ENCODE measurements around the gene ZNF865.

The ZNF865 gene

GRCh38 chr19:55650126-55650557 is 44.7 kb downstream of the ZNF865 start:
- no peaks in the 10 kb centered on the region for H3K27me3 ChIP-seq (replicated peaks; ENCODE audit: control insufficient read depth, insufficient read depth, low read length)

GRCh38 chr19:55650602-55651230 is 45.3 kb downstream of the ZNF865 start:
- H3K4me3 ChIP-seq (ENCODE audit: low read length): no peak overlapping the region
- peaks cover 4% of the 10 kb centered on the region for H3K36me3 ChIP-seq (ENCODE audit: control insufficient read depth, insufficient read depth, low read length, severe bottlenecking)
- H3K9me3 ChIP-seq (ENCODE audit: control insufficient read depth, low read length): no peaks in the 10 kb centered on the region
- no peak for DNase-seq (ENCODE audit: low read depth)
- no peaks in the 10 kb centered on the region for H3K27me3 ChIP-seq (replicated peaks; ENCODE audit: control insufficient read depth, insufficient read depth, low read length)
- no peak overlapping the region for H3K9ac ChIP-seq (ENCODE audit: low read length)
- H3K4me1 ChIP-seq (ENCODE audit: control insufficient read depth, insufficient read depth, low read length): peaks cover 19% of the 10 kb centered on the region

More at GRCh38 chr19:55650126-55650557, 44.7 kb downstream of the ZNF865 start:
- Histone ChIP-seq H3K4me1 (ENCODE audit: control insufficient read depth, insufficient read depth, low read length) (peaks cover 19% of the 10 kb centered on the region), H3K9ac (ENCODE audit: low read length) (no peak overlapping the region), H3K36me3 (ENCODE audit: control insufficient read depth, insufficient read depth, low read length, severe bottlenecking) (peaks cover 10% of the 10 kb centered on the region), H3K4me3 (ENCODE audit: low read length) (no peak overlapping the region), H3K9me3 (ENCODE audit: control insufficient read depth, low read length) (no peaks in the 10 kb centered on the region)
- no peak for DNase-seq (ENCODE audit: low read depth)

DNA sequence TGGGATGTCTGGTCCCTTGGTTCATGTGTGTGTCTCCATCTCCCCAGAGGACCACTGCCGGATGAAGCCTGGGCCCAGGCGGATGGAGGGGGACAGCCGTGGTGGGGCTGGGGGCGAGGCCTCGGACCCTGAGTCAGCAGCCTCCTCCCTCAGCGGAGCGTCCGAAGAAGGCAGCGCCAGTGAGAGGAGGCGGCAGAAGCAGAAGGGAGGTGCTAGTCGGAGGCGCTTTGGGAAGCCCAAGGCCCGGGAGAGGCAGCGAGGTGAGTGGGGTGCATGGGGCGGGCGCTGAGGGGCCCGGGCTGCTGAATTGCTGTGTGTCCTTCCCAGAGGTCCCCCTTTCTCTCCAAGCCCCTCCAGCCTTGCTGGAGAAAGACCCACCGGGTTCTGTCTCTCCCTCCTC is 45.8 kb downstream of the ZNF865 start:
- Histone ChIP-seq H3K9me3 (ENCODE audit: control insufficient read depth, low read length) (no peaks in the 10 kb centered on the region), H3K4me3 (ENCODE audit: low read length) (no peak overlapping the region), H3K36me3 (ENCODE audit: control insufficient read depth, insufficient read depth, low read length, severe bottlenecking) (peaks cover 4% of the 10 kb centered on the region), H3K4me1 (ENCODE audit: control insufficient read depth, insufficient read depth, low read length) (peaks cover 24% of the 10 kb centered on the region), H3K9ac (ENCODE audit: low read length) (no peak overlapping the region), H3K27me3 (replicated peaks; ENCODE audit: control insufficient read depth, insufficient read depth, low read length) (no peaks in the 10 kb centered on the region)
- no peak for DNase-seq (ENCODE audit: low read depth)

DNA sequence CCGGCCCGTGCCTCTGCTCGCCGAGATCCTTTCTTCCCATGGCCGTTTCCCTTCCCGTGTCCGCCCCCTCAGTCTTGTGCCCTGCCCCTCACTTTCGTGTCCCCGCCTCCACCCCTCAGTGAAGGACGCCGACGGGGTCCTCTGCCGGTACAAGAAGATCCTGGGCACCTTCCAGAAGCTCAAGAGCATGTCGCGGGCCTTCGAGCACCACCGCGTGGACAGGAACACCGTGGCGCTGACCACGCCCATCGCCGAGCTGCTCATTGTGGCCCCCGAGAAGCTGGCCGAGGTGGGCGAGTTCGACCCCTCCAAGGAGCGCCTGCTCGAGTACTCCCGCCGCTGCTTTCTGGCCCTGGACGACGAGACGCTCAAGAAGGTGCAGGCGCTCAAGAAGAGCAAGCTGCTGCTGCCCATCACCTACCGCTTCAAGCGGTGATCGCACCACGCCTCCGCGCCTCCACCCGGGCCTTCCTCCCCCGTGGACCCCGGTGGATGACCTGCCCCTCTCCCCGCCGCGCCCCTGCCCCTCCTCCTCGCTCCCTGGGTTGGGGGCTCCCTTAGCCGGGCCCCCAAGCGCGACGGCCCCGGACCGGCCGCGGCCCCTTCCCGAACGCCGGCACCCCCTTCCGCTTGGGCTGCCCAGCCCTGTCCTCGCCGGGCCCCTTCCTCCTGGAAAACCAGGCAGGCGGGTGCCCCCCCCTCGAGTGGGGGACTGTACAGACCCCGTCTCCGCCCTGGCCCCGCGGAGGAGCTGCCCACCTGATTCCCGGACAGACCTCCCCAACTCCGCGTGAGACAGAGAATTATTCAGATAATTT is 47.1 kb downstream of the ZNF865 start:
- Histone ChIP-seq H3K4me3 (ENCODE audit: low read length) (no peak overlapping the region), H3K9ac (ENCODE audit: low read length) (no peak overlapping the region), H3K9me3 (ENCODE audit: control insufficient read depth, low read length) (no peaks in the 10 kb centered on the region), H3K4me1 (ENCODE audit: control insufficient read depth, insufficient read depth, low read length) (peaks cover 31% of the 10 kb centered on the region), H3K27me3 (replicated peaks; ENCODE audit: control insufficient read depth, insufficient read depth, low read length) (no peaks in the 10 kb centered on the region), H3K36me3 (ENCODE audit: control insufficient read depth, insufficient read depth, low read length, severe bottlenecking) (peaks cover 4% of the 10 kb centered on the region)
- DNase-seq (ENCODE audit: low read depth): no peak

GRCh38 chr19:55653651-55654322 is 48.3 kb downstream of the ZNF865 start:
- Histone ChIP-seq H3K9me3 (ENCODE audit: control insufficient read depth, low read length) (no peaks in the 10 kb centered on the region), H3K4me3 (ENCODE audit: low read length) (peak overlapping the region; percentile 94), H3K9ac (ENCODE audit: low read length) (peak overlapping the region; percentile 100), H3K36me3 (ENCODE audit: control insufficient read depth, insufficient read depth, low read length, severe bottlenecking) (peaks cover 4% of the 10 kb centered on the region), H3K27me3 (replicated peaks; ENCODE audit: control insufficient read depth, insufficient read depth, low read length) (no peaks in the 10 kb centered on the region), H3K4me1 (ENCODE audit: control insufficient read depth, insufficient read depth, low read length) (peaks cover 37% of the 10 kb centered on the region)
- DNase-seq (ENCODE audit: low read depth): peak; percentile 99

GRCh38 chr19:55654323-55654867 is 48.9 kb downstream of the ZNF865 start:
- H3K4me1 ChIP-seq (ENCODE audit: control insufficient read depth, insufficient read depth, low read length): peaks cover 34% of the 10 kb centered on the region
- H3K36me3 ChIP-seq (ENCODE audit: control insufficient read depth, insufficient read depth, low read length, severe bottlenecking): peaks cover 4% of the 10 kb centered on the region

GRCh38 chr19:55654868-55655647 is 49.6 kb downstream of the ZNF865 start, which contains the start of gene U2AF2:
TSS of gene U2AF2 (plus strand) at chr19:55655035. CDS start at chr19:55655105, 70 bp downstream.
- Histone ChIP-seq H3K36me3 (ENCODE audit: control insufficient read depth, insufficient read depth, low read length, severe bottlenecking) (peaks cover 4% of the 10 kb centered on the region), H3K9ac (ENCODE audit: low read length) (peak within 1 kb of the TSS; percentile 100), H3K4me1 (ENCODE audit: control insufficient read depth, insufficient read depth, low read length) (peaks cover 33% of the 10 kb centered on the region), H3K27me3 (replicated peaks; ENCODE audit: control insufficient read depth, insufficient read depth, low read length) (no peaks in the 10 kb centered on the region), H3K9me3 (ENCODE audit: control insufficient read depth, low read length) (no peaks in the 10 kb centered on the region), H3K4me3 (ENCODE audit: low read length) (peak within 1 kb of the TSS; percentile 94)
- peak; percentile 98 for DNase-seq (ENCODE audit: low read depth)

More at GRCh38 chr19:55654323-55654867, 48.9 kb downstream of the ZNF865 start:
- Histone ChIP-seq H3K4me3 (ENCODE audit: low read length) (peak overlapping the region; percentile 94), H3K9me3 (ENCODE audit: control insufficient read depth, low read length) (no peaks in the 10 kb centered on the region), H3K27me3 (replicated peaks; ENCODE audit: control insufficient read depth, insufficient read depth, low read length) (no peaks in the 10 kb centered on the region), H3K9ac (ENCODE audit: low read length) (peak overlapping the region; percentile 100)
- peak; percentile 100 for DNase-seq (ENCODE audit: low read depth)

DNA sequence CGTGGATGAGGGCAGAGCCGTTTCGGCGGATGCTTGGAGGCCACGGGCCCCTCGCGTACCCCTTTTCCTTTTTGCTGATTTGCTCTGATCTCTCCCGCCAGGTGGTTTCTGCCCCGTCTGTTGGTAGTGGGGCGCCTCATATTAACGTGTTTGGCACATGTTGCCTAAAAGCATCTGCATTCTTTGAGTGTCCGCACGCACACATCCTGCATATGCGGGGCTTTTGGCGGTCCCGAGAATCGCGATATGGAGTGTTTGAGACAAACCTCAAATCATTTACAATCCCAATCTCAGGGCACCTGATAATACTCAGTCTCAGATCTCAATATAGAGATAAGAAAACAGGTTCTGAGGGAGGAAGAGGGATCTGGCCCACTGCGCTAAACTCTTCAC is 50.2 kb downstream of the ZNF865 start:
- H3K4me1 ChIP-seq (ENCODE audit: control insufficient read depth, insufficient read depth, low read length): peaks cover 33% of the 10 kb centered on the region
- H3K4me3 ChIP-seq (ENCODE audit: low read length): peak overlapping the region; percentile 89
- DNase-seq (ENCODE audit: low read depth): no peak
- peaks cover 9% of the 10 kb centered on the region for H3K36me3 ChIP-seq (ENCODE audit: control insufficient read depth, insufficient read depth, low read length, severe bottlenecking)
- H3K27me3 ChIP-seq (replicated peaks; ENCODE audit: control insufficient read depth, insufficient read depth, low read length): no peaks in the 10 kb centered on the region
- peak overlapping the region; percentile 100 for H3K9ac ChIP-seq (ENCODE audit: low read length)
- no peaks in the 10 kb centered on the region for H3K9me3 ChIP-seq (ENCODE audit: control insufficient read depth, low read length)

DNA sequence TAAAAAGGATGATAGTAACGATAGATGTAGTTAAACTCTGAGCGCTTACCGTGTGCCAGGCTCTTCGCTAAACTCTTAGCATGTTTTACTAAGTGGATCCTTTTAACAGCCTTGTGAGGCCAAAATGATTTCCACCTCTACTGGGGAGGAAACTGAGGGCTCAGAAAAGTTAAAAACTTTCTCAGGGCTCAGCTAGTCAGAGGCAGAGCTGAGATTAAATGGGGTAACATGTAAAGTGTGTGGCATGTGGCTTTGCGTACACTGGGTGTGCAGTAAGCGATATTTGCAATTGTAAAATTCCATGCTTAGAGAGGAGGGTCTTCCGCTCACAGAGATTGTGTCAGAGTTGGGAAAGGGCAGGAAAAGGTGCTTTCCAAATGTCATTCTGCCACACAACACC is 51.1 kb downstream of the ZNF865 start:
- Histone ChIP-seq H3K4me1 (ENCODE audit: control insufficient read depth, insufficient read depth, low read length) (peaks cover 33% of the 10 kb centered on the region), H3K27me3 (replicated peaks; ENCODE audit: control insufficient read depth, insufficient read depth, low read length) (no peaks in the 10 kb centered on the region), H3K9ac (ENCODE audit: low read length) (peak overlapping the region; percentile 100), H3K4me3 (ENCODE audit: low read length) (peak overlapping the region; percentile 89), H3K36me3 (ENCODE audit: control insufficient read depth, insufficient read depth, low read length, severe bottlenecking) (peaks cover 19% of the 10 kb centered on the region), H3K9me3 (ENCODE audit: control insufficient read depth, low read length) (no peaks in the 10 kb centered on the region)
- no peak for DNase-seq (ENCODE audit: low read depth)

DNA sequence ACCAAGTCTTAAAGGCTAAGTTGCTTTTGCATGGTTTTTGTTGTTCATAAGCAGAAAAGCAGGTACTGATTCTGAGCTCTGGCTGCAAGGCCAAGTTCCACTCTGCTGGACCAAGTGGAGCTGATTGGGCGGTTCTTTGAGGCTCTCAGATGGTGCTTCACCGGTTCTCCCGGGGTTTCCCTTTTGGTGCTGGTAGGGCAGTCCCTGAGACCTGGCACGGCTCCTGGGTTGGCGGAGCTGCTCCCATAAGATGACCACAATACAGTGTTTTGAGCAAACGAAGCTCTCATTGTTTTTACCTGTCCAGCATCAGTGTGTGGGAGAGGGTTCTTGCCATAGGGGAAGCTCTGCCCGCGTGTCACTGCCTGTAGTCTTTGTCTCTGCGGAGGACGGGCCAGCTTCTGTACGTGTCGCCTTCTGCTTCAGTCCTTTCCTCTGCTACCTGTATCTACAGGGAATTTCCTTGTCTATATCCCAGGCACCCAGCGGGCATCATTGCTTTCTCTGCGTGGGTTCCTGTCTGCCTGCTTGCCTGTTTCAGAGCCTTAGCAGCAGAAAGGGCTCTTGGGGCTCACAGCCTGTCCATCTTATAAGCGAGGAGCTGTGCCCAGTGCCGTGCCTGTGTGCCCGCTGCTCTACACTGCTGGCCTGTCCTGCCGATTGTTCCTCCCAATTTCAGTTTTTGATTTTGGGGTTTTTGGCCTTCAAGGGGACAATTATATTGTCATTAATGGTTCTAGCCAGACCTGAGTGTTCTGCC is 51.7 kb downstream of the ZNF865 start:
- no peaks in the 10 kb centered on the region for H3K27me3 ChIP-seq (replicated peaks; ENCODE audit: control insufficient read depth, insufficient read depth, low read length)
- H3K4me1 ChIP-seq (ENCODE audit: control insufficient read depth, insufficient read depth, low read length): peaks cover 33% of the 10 kb centered on the region
- H3K9me3 ChIP-seq (ENCODE audit: control insufficient read depth, low read length): no peaks in the 10 kb centered on the region
- peak overlapping the region; percentile 89 for H3K4me3 ChIP-seq (ENCODE audit: low read length)
- H3K9ac ChIP-seq (ENCODE audit: low read length): peak overlapping the region; percentile 100
- DNase-seq (ENCODE audit: low read depth): no peak
- H3K36me3 ChIP-seq (ENCODE audit: control insufficient read depth, insufficient read depth, low read length, severe bottlenecking): peaks cover 23% of the 10 kb centered on the region
